Measurements from ENCODE around the gene CDCP1. TPM values are rescaled to one million over a fixed set of nuclear protein-coding genes. Genes with fewer than 3 reads are reported as not detected.

The CDCP1 gene
- total RNA-seq, 1 donor from 2014 or later, result under 0.01 TPM

- Histone ChIP-seq H3K9ac (ENCODE audit: low read depth in 1 of 3, low read length in 3 of 3) (no peak overlapping the region), H3K27ac (ENCODE audit: low read depth, low read length) (no peak overlapping the region), H3K4me1 (ENCODE audit: control insufficient read depth in 3 of 3, insufficient read depth in 3 of 3, low read length in 3 of 3) (peaks cover 19 to 34% (median 23%) of the 10 kb centered on the region in 3 donors), H3K4me3 (ENCODE audit: low read length in 3 of 3) (no peak overlapping the region), H3K9me3 (ENCODE audit: control insufficient read depth in 3 of 3, low read length in 3 of 3) (no peaks in the 10 kb centered on the region), H3K27me3 (ENCODE audit: control insufficient read depth in 3 of 3, insufficient read depth in 3 of 3, low read length in 3 of 3) (no peaks in the 10 kb centered on the region), H3K36me3 (ENCODE audit: control insufficient read depth in 3 of 3, insufficient read depth in 3 of 3, low read length in 3 of 3) (no peaks in the 10 kb centered on the region)
Measured at GRCh38 chr3:45173776-45174175, 27.6 kb upstream of the CDCP1 start.

GRCh38 chr3:45171283-45171682, 25.1 kb upstream of the CDCP1 start:
- Histone ChIP-seq H3K9me3 (ENCODE audit: control insufficient read depth in 3 of 3, low read length in 3 of 3) (no peaks in the 10 kb centered on the region), H3K27me3 (ENCODE audit: control insufficient read depth in 3 of 3, insufficient read depth in 3 of 3, low read length in 3 of 3) (no peaks in the 10 kb centered on the region), H3K36me3 (ENCODE audit: control insufficient read depth in 3 of 3, insufficient read depth in 3 of 3, low read length in 3 of 3) (no peaks in the 10 kb centered on the region), H3K9ac (ENCODE audit: low read depth in 1 of 3, low read length in 3 of 3) (no peak overlapping the region), H3K27ac (ENCODE audit: low read depth, low read length) (no peak overlapping the region), H3K4me1 (ENCODE audit: control insufficient read depth in 3 of 3, insufficient read depth in 3 of 3, low read length in 3 of 3) (peaks cover 18 to 28% (median 19%) of the 10 kb centered on the region in 3 donors), H3K4me3 (ENCODE audit: low read length in 3 of 3) (no peak overlapping the region)

- no peaks in the 10 kb centered on the region for H3K36me3 ChIP-seq (ENCODE audit: control insufficient read depth in 3 of 3, insufficient read depth in 3 of 3, low read length in 3 of 3)
- H3K4me1 ChIP-seq (ENCODE audit: control insufficient read depth in 3 of 3, insufficient read depth in 3 of 3, low read length in 3 of 3), result peaks cover 18 to 28% (median 19%) of the 10 kb centered on the region in 3 donors
- no peaks in the 10 kb centered on the region for H3K9me3 ChIP-seq (ENCODE audit: control insufficient read depth in 3 of 3, low read length in 3 of 3)
- H3K27ac ChIP-seq (ENCODE audit: low read depth, low read length), result peak overlapping the region; percentile 62
- no peak overlapping the region for H3K4me3 ChIP-seq (ENCODE audit: low read length in 3 of 3)
- H3K9ac ChIP-seq (ENCODE audit: low read depth in 1 of 3, low read length in 3 of 3), result peak overlapping the region in 1 of 3 donors; percentile 3
- no peaks in the 10 kb centered on the region for H3K27me3 ChIP-seq (ENCODE audit: control insufficient read depth in 3 of 3, insufficient read depth in 3 of 3, low read length in 3 of 3)
Measured at GRCh38 chr3:45170096-45170495, 23.9 kb upstream of the CDCP1 start.

GRCh38 chr3:45169125-45169904, 23.1 kb upstream of the CDCP1 start:
- H3K9me3 ChIP-seq (ENCODE audit: control insufficient read depth in 3 of 3, low read length in 3 of 3), result no peaks in the 10 kb centered on the region

DNA sequence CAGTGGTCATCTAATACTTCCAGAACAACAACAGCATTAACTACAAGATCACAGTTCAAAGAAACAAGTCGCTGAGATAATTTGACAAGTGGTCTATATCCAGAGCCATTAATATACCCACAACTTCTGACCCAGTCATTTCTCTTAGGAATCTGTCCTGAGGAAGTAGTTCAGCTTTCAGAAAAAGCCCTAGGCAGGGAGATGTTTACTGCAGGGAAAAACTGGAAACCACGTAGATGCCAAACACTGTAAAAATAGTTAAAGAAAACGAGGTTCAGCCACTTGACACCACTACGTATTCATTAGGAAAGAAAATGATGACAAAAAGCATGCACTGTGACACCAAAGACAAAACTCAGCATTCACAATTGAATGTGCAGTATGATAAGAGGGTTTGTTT, 22.3 kb upstream of the CDCP1 start:
- Histone ChIP-seq H3K27ac (ENCODE audit: low read depth, low read length) (no peak overlapping the region), H3K9me3 (ENCODE audit: control insufficient read depth in 3 of 3, low read length in 3 of 3) (no peaks in the 10 kb centered on the region), H3K36me3 (ENCODE audit: control insufficient read depth in 3 of 3, insufficient read depth in 3 of 3, low read length in 3 of 3) (no peaks in the 10 kb centered on the region), H3K4me1 (ENCODE audit: control insufficient read depth in 3 of 3, insufficient read depth in 3 of 3, low read length in 3 of 3) (peaks cover 22 to 35% (median 31%) of the 10 kb centered on the region in 3 donors), H3K9ac (ENCODE audit: low read depth in 1 of 3, low read length in 3 of 3) (no peak overlapping the region), H3K27me3 (ENCODE audit: control insufficient read depth in 3 of 3, insufficient read depth in 3 of 3, low read length in 3 of 3) (no peaks in the 10 kb centered on the region), H3K4me3 (ENCODE audit: low read length in 3 of 3) (no peak overlapping the region)

More at GRCh38 chr3:45169125-45169904, 23.1 kb upstream of the CDCP1 start:
- peak overlapping the region in 1 of 3 donors; percentile 16 for H3K9ac ChIP-seq (ENCODE audit: low read depth in 1 of 3, low read length in 3 of 3)
- H3K27me3 ChIP-seq (ENCODE audit: control insufficient read depth in 3 of 3, insufficient read depth in 3 of 3, low read length in 3 of 3), result no peaks in the 10 kb centered on the region
- no peaks in the 10 kb centered on the region for H3K36me3 ChIP-seq (ENCODE audit: control insufficient read depth in 3 of 3, insufficient read depth in 3 of 3, low read length in 3 of 3)
- H3K27ac ChIP-seq (ENCODE audit: low read depth, low read length), result peak overlapping the region; percentile 62
- H3K4me3 ChIP-seq (ENCODE audit: low read length in 3 of 3), result no peak overlapping the region
- peaks cover 18 to 28% (median 24%) of the 10 kb centered on the region in 3 donors for H3K4me1 ChIP-seq (ENCODE audit: control insufficient read depth in 3 of 3, insufficient read depth in 3 of 3, low read length in 3 of 3)

DNA sequence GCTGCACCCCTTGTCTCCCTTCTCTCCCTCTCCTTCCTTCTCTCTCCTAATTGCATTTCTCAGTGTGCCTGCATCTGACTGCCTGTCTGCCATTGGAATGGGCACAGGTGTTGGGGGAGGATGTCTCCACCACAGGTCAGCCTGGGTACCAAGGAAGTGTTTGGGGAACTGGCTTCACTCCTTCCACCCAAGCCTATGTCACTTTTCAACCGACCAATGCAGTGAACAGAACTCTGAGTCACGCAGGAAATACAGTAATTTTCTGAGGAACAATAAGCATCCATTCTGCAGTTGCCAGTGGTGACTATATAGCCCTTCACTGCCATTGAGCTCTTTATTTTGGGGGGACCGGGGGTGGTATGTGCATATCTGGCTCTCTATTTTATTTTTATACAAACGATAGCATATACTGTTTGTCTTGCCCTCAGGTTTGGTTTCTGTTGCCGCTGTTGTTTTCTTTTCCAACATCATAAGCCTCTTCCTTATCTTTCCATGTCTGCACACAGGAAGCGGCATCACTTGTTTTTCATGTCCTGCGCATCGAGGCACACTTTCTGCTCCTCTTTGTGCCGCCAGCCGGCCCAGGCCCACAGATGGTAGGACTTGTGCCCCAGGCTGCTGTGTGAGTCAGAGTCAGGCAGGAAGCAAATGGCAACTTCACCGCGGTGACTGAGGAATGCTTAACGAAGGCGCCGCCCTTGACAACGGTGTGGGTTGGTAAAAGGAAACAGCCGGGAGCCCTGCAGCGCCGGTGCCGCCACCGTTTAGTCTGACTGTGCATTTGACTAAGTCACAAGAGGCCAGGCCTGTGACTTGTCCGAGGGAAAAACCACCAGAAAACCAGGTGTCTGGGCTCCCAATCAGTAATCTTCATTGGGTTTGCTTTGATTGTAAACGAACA, 21.1 kb upstream of the CDCP1 start:
- no peaks in the 10 kb centered on the region for H3K36me3 ChIP-seq (ENCODE audit: control insufficient read depth in 3 of 3, insufficient read depth in 3 of 3, low read length in 3 of 3)
- peak overlapping the region in 1 of 3 donors; percentile 57 for H3K9ac ChIP-seq (ENCODE audit: low read depth in 1 of 3, low read length in 3 of 3)
- no peaks in the 10 kb centered on the region for H3K27me3 ChIP-seq (ENCODE audit: control insufficient read depth in 3 of 3, insufficient read depth in 3 of 3, low read length in 3 of 3)
- peak overlapping the region in 2 of 3 donors; percentile 8 to 52 for H3K4me3 ChIP-seq (ENCODE audit: low read length in 3 of 3)
- peak overlapping the region; percentile 19 for H3K27ac ChIP-seq (ENCODE audit: low read depth, low read length)
- H3K4me1 ChIP-seq (ENCODE audit: control insufficient read depth in 3 of 3, insufficient read depth in 3 of 3, low read length in 3 of 3), result peaks cover 22 to 35% (median 31%) of the 10 kb centered on the region in 3 donors
- H3K9me3 ChIP-seq (ENCODE audit: control insufficient read depth in 3 of 3, low read length in 3 of 3), result no peaks in the 10 kb centered on the region

GRCh38 chr3:45166321-45166879, 20.2 kb upstream of the CDCP1 start:
- Histone ChIP-seq H3K36me3 (ENCODE audit: control insufficient read depth in 3 of 3, insufficient read depth in 3 of 3, low read length in 3 of 3) (no peaks in the 10 kb centered on the region), H3K4me3 (ENCODE audit: low read length in 3 of 3) (no peak overlapping the region), H3K9me3 (ENCODE audit: control insufficient read depth in 3 of 3, low read length in 3 of 3) (no peaks in the 10 kb centered on the region), H3K4me1 (ENCODE audit: control insufficient read depth in 3 of 3, insufficient read depth in 3 of 3, low read length in 3 of 3) (peaks cover 22 to 35% (median 31%) of the 10 kb centered on the region in 3 donors), H3K27me3 (ENCODE audit: control insufficient read depth in 3 of 3, insufficient read depth in 3 of 3, low read length in 3 of 3) (no peaks in the 10 kb centered on the region), H3K9ac (ENCODE audit: low read depth in 1 of 3, low read length in 3 of 3) (no peak overlapping the region), H3K27ac (ENCODE audit: low read depth, low read length) (no peak overlapping the region)

DNA sequence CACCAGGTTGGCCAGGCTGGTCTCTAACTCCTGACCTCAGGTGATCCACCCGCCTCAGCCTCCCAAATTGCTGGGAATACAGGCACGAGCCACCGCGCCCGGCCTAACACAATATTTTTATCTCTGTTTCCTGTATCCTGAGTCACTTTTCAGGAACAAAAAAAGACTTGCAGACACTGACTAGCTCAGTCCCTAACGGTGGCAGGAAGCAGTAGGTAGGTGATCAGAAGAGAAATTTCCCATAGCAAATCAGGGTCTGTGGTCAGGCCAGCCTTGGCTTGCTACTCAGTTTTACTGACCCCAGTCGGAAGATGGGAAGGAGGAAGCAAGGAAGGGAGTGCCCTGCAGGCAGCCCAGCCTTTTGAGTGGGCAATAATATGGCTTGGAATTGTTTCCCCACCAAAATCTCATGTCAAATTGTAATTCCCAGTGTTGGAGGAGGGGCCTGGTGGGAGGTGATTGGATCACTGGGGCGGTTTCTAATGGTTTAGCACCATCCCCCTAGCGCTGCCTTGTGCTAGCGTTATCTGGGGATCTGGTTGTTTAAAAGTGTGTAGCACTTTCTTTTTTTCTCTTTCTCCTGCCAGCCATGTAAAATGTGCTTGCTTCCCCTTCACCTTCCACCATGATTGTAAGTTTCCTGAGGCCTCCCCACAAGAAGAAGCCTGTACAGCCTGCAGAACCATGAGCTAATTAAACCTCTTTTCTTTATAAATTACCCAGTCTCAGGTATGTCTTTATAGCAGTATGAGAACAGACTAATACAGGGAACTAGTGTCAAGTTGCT, 19.5 kb upstream of the CDCP1 start:
- H3K36me3 ChIP-seq (ENCODE audit: control insufficient read depth in 3 of 3, insufficient read depth in 3 of 3, low read length in 3 of 3), result no peaks in the 10 kb centered on the region

DNA sequence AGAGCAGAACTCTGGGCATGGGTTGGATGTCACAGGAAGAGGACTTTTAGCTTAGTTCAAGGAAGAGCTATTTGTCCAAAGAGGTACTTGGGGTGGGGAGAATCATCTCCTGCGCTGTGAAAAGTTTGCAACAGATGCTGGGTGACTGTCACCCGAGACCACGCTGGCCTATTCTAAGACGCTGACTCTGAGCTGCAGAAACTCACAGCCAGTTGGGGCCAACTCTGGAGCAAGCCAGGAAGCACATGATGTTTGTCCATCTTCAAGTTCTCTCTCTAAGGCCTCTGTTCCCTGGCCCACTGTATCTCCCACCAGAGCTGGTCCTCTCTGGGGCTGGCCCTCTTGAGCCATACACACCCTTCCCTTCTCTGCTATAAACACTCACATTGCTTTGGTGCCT, 17.9 kb upstream of the CDCP1 start:
- H3K9ac ChIP-seq (ENCODE audit: low read depth in 1 of 3, low read length in 3 of 3), result no peak overlapping the region
- H3K4me1 ChIP-seq (ENCODE audit: control insufficient read depth in 3 of 3, insufficient read depth in 3 of 3, low read length in 3 of 3), result peaks cover 10 to 22% (median 19%) of the 10 kb centered on the region in 3 donors
- no peaks in the 10 kb centered on the region for H3K36me3 ChIP-seq (ENCODE audit: control insufficient read depth in 3 of 3, insufficient read depth in 3 of 3, low read length in 3 of 3)
- H3K27me3 ChIP-seq (ENCODE audit: control insufficient read depth in 3 of 3, insufficient read depth in 3 of 3, low read length in 3 of 3), result no peaks in the 10 kb centered on the region
- no peak overlapping the region for H3K4me3 ChIP-seq (ENCODE audit: low read length in 3 of 3)
- no peaks in the 10 kb centered on the region for H3K9me3 ChIP-seq (ENCODE audit: control insufficient read depth in 3 of 3, low read length in 3 of 3)
- H3K27ac ChIP-seq (ENCODE audit: low read depth, low read length), result no peak overlapping the region

More for the DNA sequence above, 19.5 kb upstream of the CDCP1 start:
- H3K9ac ChIP-seq (ENCODE audit: low read depth in 1 of 3, low read length in 3 of 3), result no peak overlapping the region
- peaks cover 22 to 35% (median 31%) of the 10 kb centered on the region in 3 donors for H3K4me1 ChIP-seq (ENCODE audit: control insufficient read depth in 3 of 3, insufficient read depth in 3 of 3, low read length in 3 of 3)
- H3K4me3 ChIP-seq (ENCODE audit: low read length in 3 of 3), result no peak overlapping the region
- H3K27me3 ChIP-seq (ENCODE audit: control insufficient read depth in 3 of 3, insufficient read depth in 3 of 3, low read length in 3 of 3), result no peaks in the 10 kb centered on the region
- H3K27ac ChIP-seq (ENCODE audit: low read depth, low read length), result no peak overlapping the region
- no peaks in the 10 kb centered on the region for H3K9me3 ChIP-seq (ENCODE audit: control insufficient read depth in 3 of 3, low read length in 3 of 3)

Data from skeletal muscle tissue (tissue), 4 donors.